Mucosa of descending colon (tissue), 3 donors: Measurements from ENCODE around the gene SCYL1. TPM values are rescaled to one million over a fixed set of nuclear protein-coding genes. Genes with fewer than 3 reads are reported as not detected.
A peak's percentile ranks its signal among the peaks of the same experiment; 100 is the strongest.

Experiments used
- ATAC-seq: fragments of 200-7000 bp; cut with Tn5 transposase; one replicate; pipeline ENCODE4 v1.9.1; 2020; ENCODE audit warnings: mild to moderate bottlenecking, moderate library complexity
- DNase-seq, 3 donors: peaks; one replicate each; pipeline ENCODE4 v3.0.0-alpha.2; 2020
- H3K36me3 ChIP-seq: fragments of 200-600 bp; one replicate; pipeline ENCODE4 v1.8.0; 2021; ENCODE audit warnings: low read depth, mild to moderate bottlenecking
- H3K4me1 ChIP-seq: fragments of 200-600 bp; one replicate; pipeline ENCODE4 v1.8.0; 2021; ENCODE audit warnings: low read depth, mild to moderate bottlenecking
- H3K4me3 ChIP-seq: fragments of 200-600 bp; one replicate; pipeline ENCODE4 v1.8.0; 2021; ENCODE audit warnings: mild to moderate bottlenecking
- H3K9me3 ChIP-seq: fragments of 200-600 bp; one replicate; pipeline ENCODE4 v1.8.0; 2021; ENCODE audit warnings: mild to moderate bottlenecking
- intact Hi-C, 2 donors: fragments of 100-400 bp; cut with DNase I in 1 of 2; cut with micrococcal nuclease in 1 of 2; formaldehyde crosslinking; loops; one replicate each; pipeline versions ENCODE4 v1.11.0 to v1.11.1; 2022; cut with DNase I, micrococcal nuclease
- total RNA-seq, 3 donors: library from RNA; stranded (reverse); fragmentation: NEBNext Ultra II Directional in 2 of 3; extraction: Animal tissue kit (Norgen Biotek cat#: 25700) in 2 of 3; gene quantifications; one replicate each; pipeline versions ENCODE4 v1.2.1 to v1.2.4, GENCODE V29; 2021 to 2023
- TF ChIP-seq, protein P1 (sequence below): fragments of 200-600 bp; IDR thresholded peaks from one replicate; pipeline ENCODE4 v1.8.0; 2022; ENCODE audit warnings: antibody characterized with exemption, mild to moderate bottlenecking
- donor health status: DM: no; HTN: no; CAD: no; lungs with moderate emphysema.
- donor health status: DM: no; HTN: no; CAD: no.
- donor health status: DM: no; HTN: yes; CAD: no.

SCYL1 gene
- total RNA-seq, 3 donors from 2014 or later, result 60.1 to 77.4 (median 60.3) TPM

DNA sequence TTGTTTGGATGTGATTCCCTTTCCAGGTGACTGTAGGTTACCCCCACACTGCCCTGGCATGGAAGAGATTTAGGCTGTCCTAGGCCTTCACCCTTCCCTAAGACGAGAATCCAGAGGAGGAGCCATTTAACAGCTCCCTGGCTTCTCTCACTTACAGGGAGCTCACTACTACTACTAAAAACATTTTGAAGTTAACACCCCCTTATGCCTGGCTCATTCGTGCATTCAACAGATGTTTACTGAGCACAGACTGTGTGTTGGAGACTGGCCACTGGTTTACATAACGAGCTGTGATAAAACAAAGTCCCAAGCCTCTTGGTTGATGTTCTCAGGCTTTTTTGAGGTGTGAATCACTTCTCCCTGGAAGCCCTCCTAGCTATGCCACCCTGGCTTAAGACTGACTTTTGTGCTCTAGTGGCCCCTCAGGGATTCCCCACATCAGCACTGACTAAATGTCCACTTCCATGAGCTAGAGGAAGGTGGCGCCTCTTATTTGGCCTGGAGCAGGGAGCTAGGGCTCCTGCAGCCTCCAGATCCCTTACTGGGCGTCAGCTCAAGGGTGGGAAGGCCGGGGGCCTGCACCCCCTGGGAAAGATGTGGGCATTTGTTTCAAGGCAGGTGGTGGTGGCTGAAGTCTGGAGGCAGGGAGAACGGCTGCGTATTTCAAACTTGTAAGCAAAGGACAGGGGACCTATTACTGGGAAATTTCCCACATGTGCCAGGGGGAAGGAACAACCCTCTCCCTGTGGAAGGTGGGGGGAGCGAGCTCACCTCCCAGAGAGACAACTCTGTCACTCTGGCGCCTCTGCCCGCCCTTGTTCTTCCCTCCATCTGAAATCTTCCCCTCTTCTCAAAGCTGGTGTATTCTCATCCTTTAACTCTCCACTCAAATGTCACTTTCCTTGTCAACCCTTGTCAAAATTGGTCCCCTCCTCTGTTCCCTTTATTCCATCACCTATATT lies 45.4 kb upstream of the SCYL1 start:
- Histone ChIP-seq H3K4me1 (peaks cover 29% of the 10 kb centered on the region), H3K9me3 (no peaks in the 10 kb centered on the region), H3K4me3 (no peak overlapping the region), H3K36me3 (no peaks in the 10 kb centered on the region)
- TF ChIP-seq, protein P1, sequence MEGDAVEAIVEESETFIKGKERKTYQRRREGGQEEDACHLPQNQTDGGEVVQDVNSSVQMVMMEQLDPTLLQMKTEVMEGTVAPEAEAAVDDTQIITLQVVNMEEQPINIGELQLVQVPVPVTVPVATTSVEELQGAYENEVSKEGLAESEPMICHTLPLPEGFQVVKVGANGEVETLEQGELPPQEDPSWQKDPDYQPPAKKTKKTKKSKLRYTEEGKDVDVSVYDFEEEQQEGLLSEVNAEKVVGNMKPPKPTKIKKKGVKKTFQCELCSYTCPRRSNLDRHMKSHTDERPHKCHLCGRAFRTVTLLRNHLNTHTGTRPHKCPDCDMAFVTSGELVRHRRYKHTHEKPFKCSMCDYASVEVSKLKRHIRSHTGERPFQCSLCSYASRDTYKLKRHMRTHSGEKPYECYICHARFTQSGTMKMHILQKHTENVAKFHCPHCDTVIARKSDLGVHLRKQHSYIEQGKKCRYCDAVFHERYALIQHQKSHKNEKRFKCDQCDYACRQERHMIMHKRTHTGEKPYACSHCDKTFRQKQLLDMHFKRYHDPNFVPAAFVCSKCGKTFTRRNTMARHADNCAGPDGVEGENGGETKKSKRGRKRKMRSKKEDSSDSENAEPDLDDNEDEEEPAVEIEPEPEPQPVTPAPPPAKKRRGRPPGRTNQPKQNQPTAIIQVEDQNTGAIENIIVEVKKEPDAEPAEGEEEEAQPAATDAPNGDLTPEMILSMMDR, result no peak
- peak; percentile 35 for ATAC-seq
- intact Hi-C loops, result no loop called here
- DNase-seq, result peak; percentile 50 to 74 (median 55)

DNA sequence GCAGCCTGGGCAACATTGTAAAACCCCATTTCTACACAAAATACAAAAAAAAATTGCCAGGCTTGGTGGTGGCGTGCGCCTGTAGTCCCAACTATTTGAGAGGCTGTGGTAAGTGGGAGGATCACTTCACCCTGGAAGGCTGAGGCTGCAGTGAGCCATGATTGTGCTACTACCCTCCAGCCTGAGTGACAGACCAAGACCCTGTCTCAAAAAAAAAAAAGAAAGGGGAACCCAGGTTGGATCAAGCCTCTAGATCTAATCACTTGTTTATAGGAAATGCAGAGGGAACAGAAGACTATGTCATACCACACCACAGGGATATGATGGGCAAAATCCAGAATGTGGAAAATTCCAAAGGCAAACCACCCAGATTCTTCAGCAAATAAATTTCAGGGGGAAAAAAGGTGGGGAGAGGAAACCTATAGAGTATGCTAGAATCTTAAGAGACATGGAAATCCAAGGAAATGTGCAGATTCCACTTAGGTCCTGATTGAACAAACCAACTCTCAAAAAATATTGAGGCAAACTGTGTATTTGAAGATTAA lies 42.5 kb upstream of the SCYL1 start:
- no peaks in the 10 kb centered on the region for H3K9me3 ChIP-seq
- DNase-seq (no peak), ATAC-seq (no peak)
- no peaks in the 10 kb centered on the region for H3K36me3 ChIP-seq
- TF ChIP-seq, protein P1, result no peak
- no peak overlapping the region for H3K4me3 ChIP-seq
- peaks cover 26% of the 10 kb centered on the region for H3K4me1 ChIP-seq
- intact Hi-C loops, result no loop called here

DNA sequence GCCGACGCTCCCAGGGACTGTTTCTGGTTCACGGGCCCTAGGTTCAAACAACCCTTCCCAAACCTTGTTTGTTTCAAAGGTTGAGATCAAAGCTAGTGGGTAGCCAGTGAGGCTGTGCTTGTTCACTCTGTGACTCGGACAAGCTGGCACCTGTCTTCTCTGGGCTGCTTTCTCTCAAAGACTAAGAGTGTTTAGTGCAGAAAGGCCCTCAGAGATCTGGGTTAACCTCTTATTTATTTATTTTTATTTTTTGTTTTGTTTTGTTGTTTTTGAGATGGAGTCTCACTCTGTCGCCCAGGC lies 39.0 kb upstream of the SCYL1 start:
- H3K4me1 ChIP-seq, result peaks cover 43% of the 10 kb centered on the region
- ATAC-seq, result no peak
- no peaks in the 10 kb centered on the region for H3K9me3 ChIP-seq
- no peaks in the 10 kb centered on the region for H3K36me3 ChIP-seq
- H3K4me3 ChIP-seq, result no peak overlapping the region
- TF ChIP-seq, protein P1, result no peak
- intact Hi-C loops, result no loop called here
- peak in 1 of 3 donors; percentile 6 for DNase-seq

DNA sequence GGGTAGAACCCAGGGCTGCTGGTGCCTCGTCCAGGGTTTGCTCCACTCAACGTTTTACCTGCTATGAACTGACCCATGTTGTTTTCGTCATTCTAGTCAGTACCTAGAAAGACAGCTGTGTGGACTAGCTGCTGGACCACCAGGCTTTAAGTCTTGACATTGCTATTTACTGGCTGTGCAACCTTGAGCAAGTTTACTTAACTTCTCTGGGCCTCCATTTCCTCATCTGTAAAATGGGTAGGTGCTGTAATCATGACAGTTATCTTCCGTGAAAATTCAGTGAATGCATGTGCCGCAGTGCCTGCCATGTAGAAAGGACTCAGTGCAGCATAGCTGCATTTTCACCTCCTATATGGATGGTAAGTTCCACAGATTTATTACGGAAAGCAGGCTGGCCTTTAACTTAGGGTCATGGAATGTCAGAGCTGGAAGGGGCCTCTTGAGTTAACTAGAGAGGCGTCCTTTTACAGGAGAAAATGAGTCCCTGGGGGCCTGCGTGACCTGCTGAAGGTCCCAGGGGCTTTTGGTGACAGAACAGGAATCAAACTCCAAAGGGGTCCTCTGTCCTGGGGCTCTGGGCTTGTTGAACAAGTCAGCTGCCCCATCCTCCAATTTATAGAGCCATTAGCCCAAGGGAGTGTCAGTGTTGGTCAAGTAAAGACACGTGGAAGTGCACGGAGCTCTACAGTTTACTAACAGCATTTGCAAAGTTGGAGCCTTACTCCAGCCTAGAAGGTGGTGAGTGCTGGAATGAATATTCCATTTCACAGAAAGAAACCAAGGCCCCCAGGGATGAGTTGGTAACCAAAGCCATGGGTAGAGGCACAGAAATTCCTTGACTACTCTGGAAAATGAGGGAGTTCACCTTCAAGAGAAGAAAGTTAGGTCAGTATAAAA lies 38.1 kb upstream of the SCYL1 start:
- H3K36me3 ChIP-seq, result no peaks in the 10 kb centered on the region
- ATAC-seq (no peak), DNase-seq (peak in 2 of 3 donors; percentile 12 to 23)
- H3K4me1 ChIP-seq, result peaks cover 53% of the 10 kb centered on the region
- intact Hi-C loops, result no loop called here
- TF ChIP-seq, protein P1, result no peak
- H3K9me3 ChIP-seq, result no peaks in the 10 kb centered on the region
- H3K4me3 ChIP-seq, result no peak overlapping the region

DNA sequence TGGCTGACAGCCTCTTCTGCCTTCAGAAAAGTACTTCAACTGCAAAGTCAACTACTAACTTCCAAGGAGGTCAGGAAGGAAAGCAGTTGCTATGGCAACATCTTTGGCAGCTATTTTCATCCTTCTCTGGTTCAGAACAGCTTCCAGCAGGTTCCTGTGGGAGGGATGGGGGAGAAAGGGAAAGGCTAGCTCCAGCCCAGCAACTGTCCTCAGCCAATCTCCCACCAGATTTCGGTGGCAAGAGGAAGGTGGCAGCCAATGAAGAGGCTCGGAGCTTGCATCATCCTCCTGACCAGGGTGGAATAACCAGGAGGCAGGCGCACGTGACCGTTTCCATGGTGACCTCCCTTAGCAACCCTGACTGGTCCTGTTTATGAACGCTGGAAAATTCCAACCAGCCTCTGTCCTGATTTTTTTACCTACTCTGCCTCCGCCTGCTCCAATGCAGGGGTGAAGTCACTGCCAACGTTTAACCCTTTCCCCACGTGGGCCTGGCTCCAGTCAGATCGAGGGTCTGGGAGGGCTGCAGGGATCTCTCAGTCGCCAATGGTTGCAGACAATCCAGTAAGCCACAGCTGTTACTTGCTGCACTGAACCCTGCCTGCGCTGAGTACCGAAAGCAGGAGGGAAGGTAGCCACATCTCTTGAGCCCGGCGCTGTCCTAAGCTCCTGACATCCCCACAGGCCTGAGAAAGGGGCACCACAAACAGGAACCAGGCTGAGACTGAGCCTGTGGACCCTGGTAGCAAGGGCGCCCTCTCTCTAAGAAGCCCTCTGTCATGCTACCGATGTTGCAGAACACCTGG lies 37.2 kb upstream of the SCYL1 start:
- DNase-seq (peak; percentile 88 to 97 (median 96)), ATAC-seq (peak; percentile 66)
- H3K4me3 ChIP-seq, result no peak overlapping the region
- no peaks in the 10 kb centered on the region for H3K36me3 ChIP-seq
- intact Hi-C loops, result no loop called here
- H3K9me3 ChIP-seq, result no peaks in the 10 kb centered on the region
- TF ChIP-seq, protein P1, result no peak
- H3K4me1 ChIP-seq, result peaks cover 61% of the 10 kb centered on the region
